Lung (tissue), 12 donors: ENCODE measurements around the gene CTSH. TPM values are rescaled to one million over a fixed set of nuclear protein-coding genes. Genes with fewer than 3 reads are reported as not detected.
"Not testable (repeated sequence)": the region's sequence is repeated elsewhere in the genome, so short reads cannot be mapped to it uniquely, and the experiment has no call there.

ENCODE experiments used
- ATAC-seq: fragments of 200-7000 bp; cut with Tn5 transposase; one replicate; pipeline ENCODE4 v1.9.1; 2020; ENCODE audit warnings: moderate number of reproducible peaks; ENCODE audit not compliant: insufficient read depth, low FRiP score
- DNase-seq, 3 donors: peaks; one replicate each; pipeline ENCODE4 v3.0.0-alpha.2; 2013 to 2017
- H3K27ac ChIP-seq, 2 donors: one replicate each; pipeline ENCODE4 v1.5.1; 2013; ENCODE audit warnings: mild to moderate bottlenecking in 2 of 2, moderate library complexity in 2 of 2, control low read depth in 1 of 2, inconsistent platforms in 1 of 2, low read depth in 1 of 2, low read length in 1 of 2
- H3K27me3 ChIP-seq, 3 donors: one replicate each; pipeline ENCODE4 v1.5.1; 2013; ENCODE audit warnings: low read length in 2 of 3; ENCODE audit not compliant: control insufficient read depth in 3 of 3, insufficient read depth in 3 of 3
- H3K36me3 ChIP-seq, 4 donors: one replicate each; pipeline ENCODE4 v1.5.1; 2013; ENCODE audit warnings: low read length in 4 of 4, mild to moderate bottlenecking in 1 of 4, moderate library complexity in 1 of 4; ENCODE audit not compliant: control insufficient read depth in 4 of 4, insufficient read depth in 4 of 4
- H3K4me1 ChIP-seq, 5 donors: one replicate each; pipeline ENCODE4 v1.5.1; 2013; ENCODE audit warnings: low read length in 5 of 5, mild to moderate bottlenecking in 2 of 5, moderate library complexity in 1 of 5; ENCODE audit not compliant: control insufficient read depth in 5 of 5, insufficient read depth in 5 of 5
- H3K4me3 ChIP-seq: one replicate; pipeline ENCODE4 v1.5.1; 2013; ENCODE audit warnings: mild to moderate bottlenecking, control low read depth, moderate library complexity
- H3K9ac ChIP-seq, 2 donors: one replicate each; pipeline ENCODE4 v1.5.1; 2013; ENCODE audit warnings: low read length in 2 of 2, control low read depth in 1 of 2; ENCODE audit not compliant: insufficient read depth in 1 of 2
- H3K9me3 ChIP-seq, 4 donors: one replicate each; pipeline ENCODE4 v1.5.1; 2013; ENCODE audit warnings: low read length in 3 of 4, mild to moderate bottlenecking in 1 of 4, moderate library complexity in 1 of 4; ENCODE audit not compliant: control insufficient read depth in 4 of 4, insufficient read depth in 3 of 4
- CTCF ChIP-seq: IDR thresholded peaks from 2 replicates; pipeline ENCODE4 v1.5.1; 2012; ENCODE audit warnings: mild to moderate bottlenecking; ENCODE audit errors: control extremely low read depth, extremely low read depth
- WGBS, 2 donors: extraction: QIAGEN DNeasy Blood & Tissue Kit; methylation state at CpG; one replicate each; pipeline ENCODE4 v1.1.7; 2013; 5-methylcytosine and 5-hydroxymethylcytosine counted together
- polyA plus RNA-seq, 2 donors: library from polyadenylated mRNA; stranded (reverse); fragments of 200-250 nt; gene quantifications; one replicate each; pipeline ENCODE4 v1.2.1, GENCODE V29; 2013
- total RNA-seq, 2 donors: library from RNA; depleted of rRNA in 1 of 2; stranded (reverse); fragments of >200 nt in 1 of 2; gene quantifications; one replicate each; pipeline ENCODE4 v1.2.1, GENCODE V29; 2014 to 2021
- donor health status: control.
- donor health status: control.
- donor health status: Bipolar disorder and iron deficiency.
- donor health status: healthy.
- donor health status: DM: yes; HTN: yes; CAD: no.

The CTSH gene
- total and polyA plus RNA-seq, 4 donors: 821 to 1,902 (median 1,209) TPM

- Histone ChIP-seq H3K27ac (no peak overlapping the region), H3K27me3 (no peaks in the 10 kb centered on the region), H3K9ac (no peak overlapping the region), H3K9me3 (no peaks in the 10 kb centered on the region), H3K4me3 (no peak overlapping the region), H3K36me3 (peaks cover 26 to 71% (median 45%) of the 10 kb centered on the region in 4 donors), H3K4me1 (peaks cover 0 to 4% (median 0%) of the 10 kb centered on the region in 5 donors)
- DNase-seq: no peak
- 84 to 86% methylated on average over 6 of the region's 6 CpGs for WGBS, 2 donors
- no peak for TF ChIP-seq CTCF
- no peak for ATAC-seq
Observed at GRCh38 chr15:78904599-78905358, 40.1 kb downstream of the CTSH start.

- H3K9ac ChIP-seq, H3K27ac ChIP-seq, H3K4me1 ChIP-seq, DNase-seq, ATAC-seq, H3K4me3 ChIP-seq, H3K9me3 ChIP-seq, H3K27me3 ChIP-seq: not testable (repeated sequence)
- 71 to 81% methylated on average over 13 of the region's 13 CpGs for WGBS, 2 donors
- H3K36me3 ChIP-seq: peaks cover 21 to 74% (median 43%) of the 10 kb centered on the region in 4 donors
Observed at GRCh38 chr15:78902281-78903032, 42.4 kb downstream of the CTSH start.

DNA sequence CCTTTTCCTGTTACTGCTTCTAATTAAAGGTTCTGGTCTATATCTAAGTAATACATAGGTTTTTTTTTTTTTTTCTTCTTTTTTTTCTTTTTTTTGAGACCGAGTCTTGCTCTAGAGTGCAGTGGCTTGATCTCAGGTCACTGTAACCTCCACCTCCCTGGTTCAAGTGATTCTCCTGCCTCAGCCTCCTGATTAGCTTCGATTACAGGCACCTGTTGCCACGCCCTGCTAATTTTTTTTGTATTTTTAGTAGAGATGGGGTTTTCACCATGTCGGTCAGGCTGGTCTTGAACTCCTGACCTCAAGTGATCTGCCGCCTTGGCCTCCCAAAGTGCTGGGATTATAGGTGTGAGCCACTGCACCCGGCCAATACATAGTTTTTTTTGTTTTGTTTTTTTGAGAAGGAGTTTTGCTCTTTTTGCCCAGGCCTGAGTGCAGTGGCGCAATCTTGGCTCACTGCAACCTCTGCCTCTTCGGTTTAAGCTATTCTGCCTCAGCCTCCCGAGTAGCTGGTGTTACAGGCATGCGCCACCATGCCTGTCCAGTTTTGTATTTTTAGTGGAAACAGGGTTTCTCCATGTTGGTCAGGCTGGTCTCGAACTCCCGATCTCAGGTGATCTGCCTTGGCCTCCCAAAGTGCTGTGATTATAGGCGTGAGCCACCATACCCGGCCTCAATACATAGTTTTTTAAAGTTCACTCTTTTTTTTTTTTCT is 43.9 kb downstream of the CTSH start:
- not testable (repeated sequence) for H3K9ac ChIP-seq, H3K4me3 ChIP-seq, H3K27ac ChIP-seq, ATAC-seq, H3K4me1 ChIP-seq, H3K27me3 ChIP-seq, DNase-seq, H3K9me3 ChIP-seq
- WGBS, 2 donors: 94 to 95% methylated on average over 14 of the region's 14 CpGs
- peaks cover 21 to 66% (median 35%) of the 10 kb centered on the region in 4 donors for H3K36me3 ChIP-seq

GRCh38 chr15:78898540-78898939 is 46.3 kb downstream of the CTSH start:
- no peak for TF ChIP-seq CTCF
- Histone ChIP-seq H3K27ac (no peak overlapping the region), H3K9me3 (no peaks in the 10 kb centered on the region), H3K9ac (no peak overlapping the region), H3K4me3 (no peak overlapping the region), H3K4me1 (peaks cover 0 to 3% (median 0%) of the 10 kb centered on the region in 5 donors), H3K36me3 (peaks cover 21 to 67% (median 37%) of the 10 kb centered on the region in 4 donors), H3K27me3 (no peaks in the 10 kb centered on the region)
- WGBS, 2 donors: 88 to 94% methylated on average over 4 of the region's 4 CpGs
- ATAC-seq (no peak), DNase-seq (no peak)
